NCI-H526 (cell line): ENCODE data around the gene KCNH2.
"Not testable (repeated sequence)": the region's sequence is repeated elsewhere in the genome, so short reads cannot be mapped to it uniquely, and the experiment has no call there.

Source experiments
- DNase-seq, 2 experiments: peaks; one replicate each; lab custom pipeline; 2025; lab: John Stamatoyannopoulos, UW

The KCNH2 gene, protein sequence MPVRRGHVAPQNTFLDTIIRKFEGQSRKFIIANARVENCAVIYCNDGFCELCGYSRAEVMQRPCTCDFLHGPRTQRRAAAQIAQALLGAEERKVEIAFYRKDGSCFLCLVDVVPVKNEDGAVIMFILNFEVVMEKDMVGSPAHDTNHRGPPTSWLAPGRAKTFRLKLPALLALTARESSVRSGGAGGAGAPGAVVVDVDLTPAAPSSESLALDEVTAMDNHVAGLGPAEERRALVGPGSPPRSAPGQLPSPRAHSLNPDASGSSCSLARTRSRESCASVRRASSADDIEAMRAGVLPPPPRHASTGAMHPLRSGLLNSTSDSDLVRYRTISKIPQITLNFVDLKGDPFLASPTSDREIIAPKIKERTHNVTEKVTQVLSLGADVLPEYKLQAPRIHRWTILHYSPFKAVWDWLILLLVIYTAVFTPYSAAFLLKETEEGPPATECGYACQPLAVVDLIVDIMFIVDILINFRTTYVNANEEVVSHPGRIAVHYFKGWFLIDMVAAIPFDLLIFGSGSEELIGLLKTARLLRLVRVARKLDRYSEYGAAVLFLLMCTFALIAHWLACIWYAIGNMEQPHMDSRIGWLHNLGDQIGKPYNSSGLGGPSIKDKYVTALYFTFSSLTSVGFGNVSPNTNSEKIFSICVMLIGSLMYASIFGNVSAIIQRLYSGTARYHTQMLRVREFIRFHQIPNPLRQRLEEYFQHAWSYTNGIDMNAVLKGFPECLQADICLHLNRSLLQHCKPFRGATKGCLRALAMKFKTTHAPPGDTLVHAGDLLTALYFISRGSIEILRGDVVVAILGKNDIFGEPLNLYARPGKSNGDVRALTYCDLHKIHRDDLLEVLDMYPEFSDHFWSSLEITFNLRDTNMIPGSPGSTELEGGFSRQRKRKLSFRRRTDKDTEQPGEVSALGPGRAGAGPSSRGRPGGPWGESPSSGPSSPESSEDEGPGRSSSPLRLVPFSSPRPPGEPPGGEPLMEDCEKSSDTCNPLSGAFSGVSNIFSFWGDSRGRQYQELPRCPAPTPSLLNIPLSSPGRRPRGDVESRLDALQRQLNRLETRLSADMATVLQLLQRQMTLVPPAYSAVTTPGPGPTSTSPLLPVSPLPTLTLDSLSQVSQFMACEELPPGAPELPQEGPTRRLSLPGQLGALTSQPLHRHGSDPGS

DNA sequence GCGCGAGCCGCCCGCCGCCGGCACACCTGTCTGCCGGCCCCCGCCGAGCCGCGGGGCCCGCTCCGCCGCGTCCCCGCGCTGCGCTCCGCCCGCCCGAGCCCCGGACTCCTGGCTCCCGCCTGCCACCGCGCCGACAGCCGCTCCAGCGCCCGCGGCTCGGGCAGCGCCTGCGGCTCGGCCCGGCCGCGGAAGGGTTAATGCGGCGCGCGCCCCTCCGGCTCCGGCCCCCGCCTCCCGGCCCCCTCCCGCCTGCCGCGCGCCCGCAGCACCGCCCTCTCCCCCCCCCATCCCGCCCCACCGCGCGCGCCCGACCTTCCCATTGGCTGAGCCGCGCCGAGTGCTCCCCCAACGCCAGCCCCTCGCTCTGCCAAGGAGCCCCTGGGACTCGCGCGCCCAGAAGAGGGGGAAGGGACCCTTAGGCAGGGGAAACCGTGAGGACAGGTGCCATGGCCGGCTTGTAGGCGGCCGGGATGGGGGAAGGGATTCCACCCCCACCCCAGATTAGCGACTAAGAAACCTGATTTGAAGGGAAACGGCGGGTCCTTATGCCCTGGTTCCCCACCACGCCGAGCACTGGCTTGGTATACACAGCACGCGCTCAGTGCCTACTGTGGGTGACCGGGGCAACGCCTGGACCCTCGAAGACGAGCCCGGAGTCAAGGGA, at the start of gene KCNH2:
Gene KCNH2, minus strand, starts transcription at position 196 of the 664 bp plus-strand sequence. CDS start 408 bp downstream, outside the sequence.
- DNase-seq, result peak; percentile 70 to 93

DNA sequence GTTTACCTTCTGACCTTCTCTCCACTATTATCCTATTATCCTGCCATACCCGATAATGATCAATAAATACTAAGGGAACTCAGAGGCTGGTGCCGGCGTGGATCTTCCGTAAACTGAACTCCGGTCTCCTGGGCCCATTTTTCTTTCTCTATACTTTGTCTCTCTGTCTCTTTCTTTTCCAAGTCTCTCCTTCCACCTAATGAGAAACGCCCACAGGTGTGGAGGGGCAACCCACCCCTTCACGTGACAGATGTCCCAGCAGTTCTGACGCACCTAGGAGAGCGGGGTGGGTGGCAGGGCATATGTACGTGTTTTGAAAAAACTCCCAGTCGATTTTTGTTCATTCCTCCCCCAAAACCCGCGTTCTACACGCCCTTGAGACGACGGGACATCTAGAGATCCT, 49.6 kb upstream of the KCNH2 start:
- DNase-seq, result not testable (repeated sequence)

DNA sequence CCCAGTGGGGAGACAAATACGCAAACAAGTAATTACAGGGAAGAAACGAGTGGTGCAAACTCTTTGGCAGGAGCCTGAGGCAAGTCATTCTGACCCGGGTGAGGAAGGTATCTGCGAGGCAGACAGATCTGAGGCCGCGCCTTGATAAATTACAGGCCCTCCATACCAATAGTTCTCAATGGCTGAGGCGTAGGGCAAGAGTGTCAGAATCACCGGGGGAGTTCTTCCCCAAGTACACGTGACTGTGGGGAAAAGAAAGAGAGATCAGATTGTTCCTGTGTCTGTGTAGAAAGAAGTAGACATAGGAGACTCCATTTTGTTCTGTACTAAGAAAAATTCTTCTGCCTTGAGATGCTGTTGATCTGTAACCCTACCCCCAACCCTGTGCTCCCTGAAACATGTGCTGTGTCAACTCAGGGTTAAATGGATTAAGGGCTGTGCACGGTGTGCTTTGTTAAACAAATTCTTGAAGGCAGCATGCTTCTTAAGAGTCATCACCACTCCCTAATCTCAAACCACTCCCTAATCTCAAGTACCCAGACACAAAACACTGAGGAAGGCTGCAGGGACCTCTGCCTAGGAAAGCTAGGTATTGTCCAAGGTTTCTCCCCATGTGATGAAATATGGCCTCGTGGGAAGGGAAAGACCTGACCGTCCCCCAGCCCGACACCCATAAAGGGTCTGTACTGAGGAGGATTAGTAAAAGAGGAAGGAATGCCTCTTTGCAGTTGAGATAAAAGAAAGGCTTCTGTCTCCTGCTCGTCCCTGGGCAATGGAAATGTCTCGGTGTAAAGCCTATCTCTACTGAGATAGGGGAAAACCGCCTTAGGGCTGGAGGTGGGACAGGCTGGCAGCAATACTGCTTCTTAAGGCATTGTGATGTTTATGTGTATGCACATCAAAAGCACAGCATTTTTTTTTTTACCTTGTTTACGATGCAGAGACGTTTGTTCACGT, 48.9 kb upstream of the KCNH2 start:
- DNase-seq, result not testable (repeated sequence)

DNA sequence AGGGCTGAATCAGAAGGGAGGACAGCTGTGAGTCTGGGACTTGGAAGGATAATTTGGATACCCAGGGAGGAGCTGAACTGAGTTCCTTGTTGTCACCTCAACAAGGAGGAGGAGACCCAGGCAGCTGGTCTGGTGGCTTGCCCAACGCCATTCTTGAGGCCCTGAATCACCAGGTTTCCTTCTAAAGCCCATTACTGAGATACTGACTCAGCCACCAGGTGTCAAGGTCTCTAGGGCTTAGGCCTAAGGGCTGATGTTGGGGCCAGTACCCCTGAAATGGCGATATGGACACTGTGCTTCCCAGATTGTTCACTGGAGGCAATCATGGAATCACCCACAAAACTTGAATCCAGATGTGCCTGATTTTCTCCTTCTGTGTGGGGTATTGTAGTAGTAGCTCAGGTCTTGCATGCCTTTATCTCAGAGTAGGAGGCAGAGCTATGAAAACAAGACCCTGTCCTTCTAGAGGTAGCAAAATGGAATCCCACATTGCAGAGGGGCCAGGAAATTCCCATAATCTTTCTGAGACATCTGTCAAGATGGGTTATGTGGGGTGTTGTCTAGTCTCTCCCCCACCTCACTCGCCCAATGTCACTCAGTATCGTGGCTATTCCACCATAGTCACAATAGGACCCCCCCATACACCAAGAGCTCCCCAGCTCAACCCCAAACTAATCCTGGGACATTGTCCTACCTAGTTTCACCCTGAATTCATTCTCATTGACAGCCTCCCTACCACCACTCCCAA, 48.0 kb upstream of the KCNH2 start:
- DNase-seq, result no peak

DNA sequence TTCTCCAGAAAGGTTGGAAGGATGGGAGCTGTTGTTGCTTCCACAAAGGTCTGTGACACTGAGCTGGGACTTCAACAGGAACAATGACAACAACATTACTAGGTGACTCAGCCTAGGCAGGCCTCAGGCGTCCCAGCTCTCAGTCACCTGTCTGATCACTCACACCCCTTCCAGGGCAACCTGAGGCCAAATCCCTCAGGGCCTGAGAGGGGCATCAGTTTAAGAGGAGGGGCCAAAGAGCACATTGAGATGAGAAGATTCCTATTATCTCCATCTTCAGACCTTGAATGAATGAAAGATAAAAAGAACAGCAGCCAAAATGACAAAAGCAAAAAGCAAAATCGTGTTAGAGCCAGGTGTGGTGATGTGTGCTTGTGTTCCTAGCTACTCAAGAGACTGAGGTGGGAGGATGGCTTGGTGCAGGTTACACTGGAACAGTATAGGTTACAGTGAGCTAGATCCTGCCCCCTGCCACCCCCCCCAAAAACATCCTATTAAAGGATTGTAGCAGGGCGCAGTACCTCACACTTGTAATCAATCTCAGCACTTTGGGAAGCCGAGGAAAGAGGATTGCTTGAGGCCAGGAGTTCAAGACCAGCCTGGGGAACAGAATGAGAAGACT, 46.4 kb upstream of the KCNH2 start, which contains the start of gene ATG9B:
Gene ATG9B, minus strand, starts transcription at position 60 of the 622 bp plus-strand sequence. CDS start 71 bp downstream, outside the sequence.
- no peak for DNase-seq

DNA sequence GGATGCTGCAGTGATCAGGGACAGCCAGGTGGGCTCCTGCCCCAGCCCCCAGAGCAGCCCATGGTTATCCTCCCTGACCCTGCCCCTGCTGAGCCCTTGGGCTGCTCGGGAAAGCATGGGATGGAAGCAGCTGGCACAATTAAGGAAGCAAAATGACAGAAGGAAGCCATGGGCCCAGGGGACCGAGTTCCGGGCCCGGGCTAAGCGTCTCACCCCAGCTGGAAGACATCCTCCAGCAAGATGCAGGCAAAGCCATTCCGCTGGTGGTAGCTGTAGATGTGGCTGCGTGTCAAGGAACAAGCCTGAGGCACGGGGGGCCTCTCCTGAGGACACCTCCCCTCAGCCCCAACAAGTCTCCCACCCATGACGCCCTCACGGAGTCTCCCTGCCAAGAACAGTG, 45.1 kb upstream of the KCNH2 start:
- no peak for DNase-seq

DNA sequence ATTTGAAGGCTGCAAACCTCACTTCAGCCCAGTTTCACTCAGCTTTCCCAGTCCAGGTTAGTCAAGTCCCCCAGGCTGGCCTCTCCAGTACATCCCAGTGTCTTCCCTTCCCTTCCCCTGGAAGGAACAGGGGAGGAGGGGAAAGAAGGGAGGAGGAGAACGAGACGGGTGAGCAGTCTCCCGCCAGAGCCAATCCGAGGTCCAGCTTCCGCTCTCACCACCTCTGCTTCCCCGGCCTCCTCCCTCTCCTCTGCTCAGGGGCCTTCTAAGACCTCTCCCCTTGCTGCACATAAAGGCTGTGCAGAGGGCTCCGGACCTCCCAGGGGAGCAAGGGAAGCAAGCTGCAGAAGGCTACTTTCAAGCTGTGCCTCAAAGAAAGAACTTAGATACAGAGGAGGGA, 42.1 kb upstream of the KCNH2 start:
- DNase-seq, result no peak

DNA sequence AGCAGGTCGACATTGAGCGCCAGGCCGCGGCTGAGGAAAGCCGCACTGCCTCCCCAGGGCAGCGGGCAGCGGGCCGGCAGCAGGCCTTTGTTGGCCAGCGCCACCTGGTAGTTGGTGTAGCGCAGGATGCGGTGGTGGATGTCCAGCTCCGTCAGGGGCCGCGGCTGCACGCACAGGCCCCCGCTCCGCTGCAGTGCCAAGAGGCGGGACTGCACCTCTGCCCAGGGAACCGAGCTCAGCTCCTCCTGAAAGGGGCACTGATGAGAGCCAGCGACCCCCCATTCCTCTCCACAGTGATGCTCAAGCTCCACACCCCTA, 41.0 kb upstream of the KCNH2 start:
- DNase-seq, result no peak

DNA sequence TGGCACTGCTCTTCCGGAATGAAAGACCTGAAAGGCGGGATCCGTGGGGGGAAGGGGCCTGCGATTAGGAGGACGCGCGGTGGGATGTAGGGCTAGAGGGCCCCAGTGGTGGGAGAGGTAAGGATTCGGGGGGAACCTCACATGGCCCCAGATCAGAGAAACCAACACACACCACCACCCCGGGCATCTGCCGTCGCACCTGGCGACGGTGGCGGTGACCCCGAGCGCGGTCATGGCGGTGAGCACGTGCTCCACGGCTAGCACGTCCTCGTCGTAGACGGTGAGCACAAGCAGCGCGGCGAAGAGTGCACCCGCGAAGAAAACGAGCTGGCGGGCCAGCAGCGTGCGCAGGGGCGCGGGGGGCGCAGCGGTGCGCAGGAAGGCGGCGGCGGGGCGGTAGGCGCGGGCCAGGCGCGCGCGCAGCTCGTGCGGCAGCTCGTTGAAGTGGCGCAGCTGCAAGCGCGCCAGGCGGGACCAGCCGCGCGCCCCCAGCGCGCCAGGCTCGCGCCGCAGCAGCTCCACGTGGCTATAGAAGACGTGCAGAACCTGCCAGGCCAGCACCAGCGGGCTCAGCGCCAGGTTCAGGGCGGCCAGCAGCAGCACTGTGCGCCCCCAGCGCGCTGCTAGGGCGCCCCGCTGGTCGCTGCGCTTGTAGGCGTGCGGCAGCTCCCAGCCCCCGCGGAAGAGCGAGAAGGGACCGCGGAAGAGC, 40.5 kb upstream of the KCNH2 start:
- DNase-seq, result peak in 1 of 2 experiments; percentile 74

DNA sequence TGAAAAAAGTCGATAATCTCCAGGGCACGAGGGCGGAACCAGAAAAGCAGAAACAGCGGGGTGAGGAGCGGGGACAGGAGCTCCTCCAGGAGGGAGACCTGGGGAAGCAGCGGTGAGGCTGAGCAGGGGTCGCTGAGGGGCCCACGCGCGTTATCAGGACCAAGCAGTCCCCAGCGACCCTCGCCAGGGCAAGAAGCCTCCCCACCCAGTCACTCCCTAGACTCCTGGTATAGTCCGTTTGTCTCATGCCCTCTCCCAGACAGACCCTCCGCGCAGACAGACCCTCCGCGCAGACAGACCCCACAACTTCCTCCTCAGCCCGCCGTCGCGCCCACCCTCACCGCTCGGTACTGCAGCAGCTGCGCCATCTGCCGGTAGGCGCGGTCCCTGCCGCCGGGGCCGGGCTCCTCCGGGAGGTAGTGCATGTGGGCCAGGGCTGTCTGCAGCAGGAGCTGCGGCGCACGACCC, 39.9 kb upstream of the KCNH2 start:
- DNase-seq, result peak; percentile 24 to 90

DNA sequence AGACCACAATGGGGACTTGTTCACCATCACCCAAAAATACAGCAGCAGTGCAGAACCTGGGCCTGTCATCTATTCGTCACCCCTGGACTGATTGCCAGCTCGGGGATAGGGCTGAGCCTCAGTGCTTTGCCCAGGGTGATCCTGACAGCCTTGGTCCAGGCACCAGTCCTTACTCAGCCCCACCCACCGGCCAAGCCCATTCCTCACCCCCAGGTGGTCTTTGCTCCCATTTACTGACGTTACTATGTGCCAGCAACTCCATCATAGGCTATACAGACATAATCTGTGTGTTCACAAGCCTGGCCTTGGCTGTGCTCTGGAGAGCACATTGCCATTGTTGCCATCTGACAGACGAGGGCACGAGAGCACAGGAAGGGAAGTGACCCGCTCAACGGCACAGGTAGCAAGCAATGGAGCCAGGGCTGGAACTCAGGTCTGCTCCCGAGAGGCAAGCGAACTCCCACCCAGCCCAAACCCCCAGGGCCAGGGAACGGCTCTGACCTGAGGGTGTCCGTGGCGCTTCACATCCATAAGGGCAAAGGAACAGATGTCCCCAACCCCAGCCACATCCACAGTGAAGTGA, 39.3 kb upstream of the KCNH2 start:
- DNase-seq, result no peak

DNA sequence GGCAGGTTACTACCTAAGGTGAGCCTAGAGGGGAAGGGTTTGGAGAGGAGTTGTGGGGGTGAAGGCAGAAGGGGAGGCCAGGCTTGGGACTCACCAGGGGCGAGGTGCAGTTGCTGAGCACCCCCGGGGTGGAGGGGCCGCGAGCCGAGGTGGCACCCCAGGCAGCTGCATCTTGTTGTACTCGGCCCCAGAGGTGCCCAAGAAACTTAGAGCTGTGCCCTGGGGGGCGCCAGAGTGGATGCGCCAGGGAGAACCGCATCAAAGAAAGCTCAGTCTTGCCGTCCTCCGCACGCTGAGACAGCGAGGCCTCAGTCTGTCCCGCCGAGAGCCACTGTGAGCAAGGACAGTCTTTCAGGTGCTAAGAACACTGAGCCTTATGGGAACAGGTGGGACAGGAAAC, 38.8 kb upstream of the KCNH2 start:
- DNase-seq, result no peak

DNA sequence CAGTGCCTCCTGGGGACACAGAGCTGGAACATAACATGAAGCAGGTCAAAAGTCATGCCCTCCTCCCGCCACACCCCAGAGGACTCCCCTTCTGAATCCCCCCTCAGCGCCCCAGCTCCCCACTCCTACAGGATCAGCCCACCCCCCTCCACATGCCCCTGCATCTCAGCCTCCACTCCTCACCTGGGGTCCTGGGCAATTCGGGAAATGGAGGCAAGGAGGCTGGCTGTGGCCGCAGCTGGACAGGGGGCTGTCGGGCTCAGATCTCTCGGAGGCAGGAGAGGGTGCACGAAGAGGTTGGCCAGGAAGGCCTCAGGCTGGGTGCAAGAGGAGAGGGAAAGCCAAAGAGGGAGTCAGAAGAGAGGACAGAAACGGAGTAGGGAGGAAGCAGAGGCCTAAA, 38.4 kb upstream of the KCNH2 start:
- no peak for DNase-seq

DNA sequence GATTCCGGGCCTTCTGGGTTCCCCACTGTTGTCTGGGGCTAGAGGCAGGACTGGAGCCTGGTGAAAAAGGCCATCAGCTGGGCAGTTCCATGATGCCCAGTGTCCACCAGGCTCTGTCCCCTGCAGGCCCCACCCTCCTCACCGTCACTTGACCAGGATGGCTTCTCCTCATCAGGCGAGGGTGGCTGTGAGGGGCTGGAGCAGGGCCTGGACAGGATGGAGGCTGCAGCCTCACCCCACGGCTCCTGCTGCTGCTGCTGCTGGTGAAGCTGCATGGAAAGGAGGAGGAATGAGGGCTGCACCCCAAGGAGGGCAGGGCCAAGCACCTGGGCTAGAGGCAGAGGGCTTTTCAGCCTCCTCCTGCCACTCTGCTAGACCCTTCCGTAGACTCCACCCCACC, 37.8 kb upstream of the KCNH2 start:
- DNase-seq, result no peak

DNA sequence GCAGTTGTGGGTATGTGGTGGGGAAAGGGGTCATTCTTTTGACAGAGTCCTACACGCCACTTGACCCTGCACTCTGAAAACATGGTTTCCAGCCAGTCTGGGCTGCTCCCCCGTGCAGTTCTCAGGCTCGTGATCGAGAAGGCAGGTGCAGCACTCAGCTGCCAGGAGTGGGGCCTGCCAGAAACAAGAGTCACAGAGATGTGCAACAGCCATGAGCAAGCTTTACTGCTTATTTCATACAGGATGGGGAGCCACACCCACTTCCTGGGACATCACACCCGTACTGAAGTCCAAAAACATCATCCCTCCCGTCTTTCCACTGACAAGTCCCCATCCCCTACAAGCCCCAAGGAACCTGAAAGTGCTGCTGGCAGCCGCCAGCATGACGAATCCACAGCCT, 36.8 kb upstream of the KCNH2 start:
- no peak for DNase-seq

DNA sequence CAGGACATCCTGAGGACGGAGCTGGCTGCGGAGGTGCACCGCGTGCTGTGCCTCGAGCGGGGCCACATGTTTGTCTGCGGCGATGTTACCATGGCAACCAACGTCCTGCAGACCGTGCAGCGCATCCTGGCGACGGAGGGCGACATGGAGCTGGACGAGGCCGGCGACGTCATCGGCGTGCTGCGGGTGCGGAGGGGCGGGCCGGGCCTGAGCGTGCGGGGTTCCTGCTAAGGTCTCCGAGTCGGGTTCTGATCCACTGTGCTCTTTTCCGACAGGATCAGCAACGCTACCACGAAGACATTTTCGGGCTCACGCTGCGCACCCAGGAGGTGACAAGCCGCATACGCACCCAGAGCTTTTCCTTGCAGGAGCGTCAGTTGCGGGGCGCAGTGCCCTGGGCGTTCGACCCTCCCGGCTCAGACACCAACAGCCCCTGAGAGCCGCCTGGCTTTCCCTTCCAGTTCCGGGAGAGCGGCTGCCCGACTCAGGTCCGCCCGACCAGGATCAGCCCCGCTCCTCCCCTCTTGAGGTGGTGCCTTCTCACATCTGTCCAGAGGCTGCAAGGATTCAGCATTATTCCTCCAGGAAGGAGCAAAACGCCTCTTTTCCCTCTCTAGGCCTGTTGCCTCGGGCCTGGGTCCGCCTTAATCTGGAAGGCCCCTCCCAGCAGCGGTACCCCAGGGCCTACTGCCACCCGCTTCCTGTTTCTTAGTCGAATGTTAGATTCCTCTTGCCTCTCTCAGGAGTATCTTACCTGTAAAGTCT, 35.8 kb upstream of the KCNH2 start:
- peak; percentile 83 to 96 for DNase-seq

DNA sequence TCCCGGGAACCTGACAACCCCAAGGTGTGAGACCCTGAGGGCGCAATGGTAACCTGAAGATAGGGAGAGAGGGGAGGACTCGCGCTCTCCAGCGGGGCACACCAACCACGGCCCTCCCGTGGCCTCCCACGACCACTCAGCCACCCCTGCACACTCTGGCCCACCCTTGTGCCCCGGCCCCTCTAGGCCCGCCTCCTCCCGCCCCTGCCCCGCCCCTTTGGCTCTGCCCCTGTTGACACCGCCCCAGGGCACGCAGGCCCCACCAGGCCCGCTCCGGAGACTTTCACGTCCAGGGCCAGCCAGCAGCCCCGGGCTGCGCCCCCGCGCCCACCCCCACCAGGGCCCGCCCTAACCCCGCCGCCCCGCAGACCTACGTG, 35.2 kb upstream of the KCNH2 start:
- peak in 1 of 2 experiments; percentile 78 for DNase-seq

DNA sequence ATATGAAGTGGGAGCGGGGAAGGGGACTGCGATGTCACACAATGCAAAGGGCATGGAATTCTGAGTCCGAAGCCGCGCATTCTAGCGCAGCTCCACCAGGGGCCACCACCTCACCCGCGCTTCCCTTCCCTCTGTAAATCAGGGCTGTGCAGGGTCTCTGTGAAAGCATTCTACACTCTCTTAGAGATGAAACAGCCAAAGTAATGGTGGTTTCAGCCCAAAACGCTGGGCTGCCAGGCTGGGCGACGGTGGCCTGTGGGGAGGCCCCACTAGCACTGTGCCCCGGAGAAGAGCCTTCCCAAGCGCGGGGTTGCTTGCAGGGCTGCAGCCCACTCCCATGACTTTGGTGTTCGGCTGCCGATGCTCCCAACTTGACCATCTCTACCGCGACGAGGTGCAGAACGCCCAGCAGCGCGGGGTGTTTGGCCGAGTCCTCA, 34.8 kb upstream of the KCNH2 start:
- DNase-seq, result peak; percentile 52 to 88
